Measurements from ENCODE around the gene HSD3B1.
"Not testable (repeated sequence)": the region's sequence is repeated elsewhere in the genome, so short reads cannot be mapped to it uniquely, and the experiment has no call there.

Gene HSD3B1

DNA sequence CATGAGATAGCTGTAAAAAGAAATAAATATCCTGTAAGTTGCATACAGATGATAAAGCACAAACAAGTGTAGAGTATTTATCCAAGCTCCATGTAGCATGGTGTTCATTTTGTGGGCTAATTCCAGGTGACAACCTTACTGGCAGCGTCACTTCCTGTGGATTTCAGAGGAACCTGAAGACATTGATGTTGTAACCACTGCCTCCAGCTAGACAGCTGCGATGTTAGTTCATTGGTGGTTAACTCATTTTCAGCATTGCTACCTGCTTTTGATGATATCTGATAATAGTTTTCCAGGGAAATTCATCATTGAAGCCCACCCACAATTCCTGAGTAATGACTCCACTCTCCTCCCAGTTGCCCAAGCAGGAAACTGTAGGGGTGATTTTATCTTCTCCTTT is 3.0 kb downstream of the HSD3B1 start:
- H3K27ac ChIP-seq, result no peak overlapping the region
- no peak overlapping the region for H3K4me3 ChIP-seq
- H3K36me3 ChIP-seq (ENCODE audit: insufficient read depth, low read length), result no peaks in the 10 kb centered on the region
- DNase-seq (ENCODE audit: low read depth, low spot score), result no peak
- no peak overlapping the region for H3K9ac ChIP-seq (ENCODE audit: insufficient read length)
- no peak for TF ChIP-seq EZH2 (IDR thresholded peaks at IDR 0.05)
- TF ChIP-seq POLR2AphosphoS5 (IDR thresholded peaks at IDR 0.05; ENCODE audit: borderline replicate concordance, low read depth, low read length), result no peak
- no peak for TF ChIP-seq FOXP2 (optimal IDR thresholded peaks at IDR 0.05; ENCODE audit: control extremely low read depth, extremely low read length, insufficient read depth)
- no peaks in the 10 kb centered on the region for H3K9me3 ChIP-seq (ENCODE audit: low read depth, low read length)

DNA sequence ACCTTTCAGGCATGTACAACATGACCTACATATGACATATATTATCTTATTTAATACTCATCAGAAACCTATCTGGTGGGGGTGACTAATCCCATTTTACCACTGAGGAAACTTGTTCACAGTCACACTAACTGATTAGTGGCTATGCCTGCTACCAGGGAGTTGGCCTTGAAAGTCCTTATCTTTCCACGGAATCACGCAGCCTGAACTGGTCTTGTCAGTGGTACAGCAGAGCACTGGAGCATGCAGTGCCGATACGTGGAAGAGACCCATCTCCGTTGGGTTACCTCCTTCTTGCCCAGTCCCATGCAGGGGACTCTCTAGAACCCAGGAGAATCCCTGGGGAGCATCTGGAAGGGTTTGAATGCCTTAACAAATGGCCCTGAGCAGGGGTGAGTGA is 8.2 kb downstream of the HSD3B1 start:
- no peaks in the 10 kb centered on the region for H3K36me3 ChIP-seq (ENCODE audit: insufficient read depth, low read length)
- H3K9ac ChIP-seq (ENCODE audit: insufficient read length), result no peak overlapping the region
- no peaks in the 10 kb centered on the region for H3K9me3 ChIP-seq (ENCODE audit: low read depth, low read length)
- no peak for DNase-seq (ENCODE audit: low read depth, low spot score)
- TF ChIP-seq POLR2AphosphoS5 (IDR thresholded peaks at IDR 0.05; ENCODE audit: borderline replicate concordance, low read depth, low read length), result no peak
- no peak for TF ChIP-seq EZH2 (IDR thresholded peaks at IDR 0.05)
- no peak for TF ChIP-seq FOXP2 (optimal IDR thresholded peaks at IDR 0.05; ENCODE audit: control extremely low read depth, extremely low read length, insufficient read depth)
- no peak overlapping the region for H3K27ac ChIP-seq
- H3K4me3 ChIP-seq, result no peak overlapping the region

DNA sequence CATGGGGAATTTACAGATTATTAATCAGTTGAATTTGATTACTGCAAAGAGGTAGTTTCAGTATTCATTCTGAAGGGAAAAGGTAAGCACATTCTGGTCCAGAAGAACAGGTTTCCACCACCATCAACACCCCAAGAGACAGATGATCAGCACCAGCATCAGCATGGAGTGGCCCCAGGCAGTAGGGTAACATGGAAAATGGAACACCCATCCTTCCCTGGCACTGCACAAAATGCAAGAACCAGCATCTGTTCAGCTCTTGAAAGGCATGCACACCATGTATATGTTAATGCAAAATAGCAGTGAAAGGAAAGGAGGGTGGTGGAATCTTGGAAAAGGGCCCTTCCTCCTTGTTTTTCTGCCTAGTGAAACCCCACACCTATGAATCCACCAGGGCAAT is 9.2 kb downstream of the HSD3B1 start:
- no peak overlapping the region for H3K27ac ChIP-seq
- H3K9me3 ChIP-seq (ENCODE audit: low read depth, low read length), result no peaks in the 10 kb centered on the region
- H3K9ac ChIP-seq (ENCODE audit: insufficient read length), result no peak overlapping the region
- no peak for DNase-seq (ENCODE audit: low read depth, low spot score)
- no peak for TF ChIP-seq FOXP2 (optimal IDR thresholded peaks at IDR 0.05; ENCODE audit: control extremely low read depth, extremely low read length, insufficient read depth)
- TF ChIP-seq POLR2AphosphoS5 (IDR thresholded peaks at IDR 0.05; ENCODE audit: borderline replicate concordance, low read depth, low read length), result no peak
- TF ChIP-seq EZH2 (IDR thresholded peaks at IDR 0.05), result no peak
- H3K4me3 ChIP-seq, result no peak overlapping the region
- H3K36me3 ChIP-seq (ENCODE audit: insufficient read depth, low read length), result no peaks in the 10 kb centered on the region

- TF ChIP-seq EZH2 (IDR thresholded peaks at IDR 0.05) (no peak), POLR2AphosphoS5 (IDR thresholded peaks at IDR 0.05; ENCODE audit: borderline replicate concordance, low read depth, low read length) (no peak), FOXP2 (optimal IDR thresholded peaks at IDR 0.05; ENCODE audit: control extremely low read depth, extremely low read length, insufficient read depth) (no peak)
- Histone ChIP-seq H3K9ac (ENCODE audit: insufficient read length) (no peak overlapping the region), H3K36me3 (ENCODE audit: insufficient read depth, low read length) (no peaks in the 10 kb centered on the region), H3K4me3 (no peak overlapping the region), H3K27ac (no peak overlapping the region), H3K9me3 (ENCODE audit: low read depth, low read length) (no peaks in the 10 kb centered on the region)
- no peak for DNase-seq (ENCODE audit: low read depth, low spot score)
Observed at GRCh38 chr1:119516680-119517079, 9.7 kb downstream of the HSD3B1 start.

DNA sequence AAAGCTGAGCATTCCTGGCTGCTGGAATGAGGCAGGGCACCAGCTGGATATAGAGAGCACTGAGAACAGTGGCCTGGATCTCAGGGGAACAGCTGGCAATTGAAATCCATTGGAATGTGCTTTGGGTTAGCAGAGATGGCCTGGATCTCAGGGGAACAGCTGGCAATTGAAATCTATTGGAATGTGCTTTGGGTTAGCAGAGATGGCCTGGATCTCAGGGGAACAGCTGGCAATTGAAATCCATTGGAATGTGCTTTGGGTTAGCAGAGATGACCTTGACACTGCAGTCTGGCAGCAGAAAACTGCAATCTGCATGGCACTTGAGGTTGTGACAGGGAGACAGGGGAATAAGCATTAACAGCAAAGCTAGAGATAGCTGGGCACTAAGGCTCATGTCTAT is 10.7 kb downstream of the HSD3B1 start:
- H3K4me3 ChIP-seq; H3K36me3 ChIP-seq (ENCODE audit: insufficient read depth, low read length); H3K27ac ChIP-seq; H3K9me3 ChIP-seq (ENCODE audit: low read depth, low read length); DNase-seq (ENCODE audit: low read depth, low spot score); H3K9ac ChIP-seq (ENCODE audit: insufficient read length): not testable (repeated sequence)

DNA sequence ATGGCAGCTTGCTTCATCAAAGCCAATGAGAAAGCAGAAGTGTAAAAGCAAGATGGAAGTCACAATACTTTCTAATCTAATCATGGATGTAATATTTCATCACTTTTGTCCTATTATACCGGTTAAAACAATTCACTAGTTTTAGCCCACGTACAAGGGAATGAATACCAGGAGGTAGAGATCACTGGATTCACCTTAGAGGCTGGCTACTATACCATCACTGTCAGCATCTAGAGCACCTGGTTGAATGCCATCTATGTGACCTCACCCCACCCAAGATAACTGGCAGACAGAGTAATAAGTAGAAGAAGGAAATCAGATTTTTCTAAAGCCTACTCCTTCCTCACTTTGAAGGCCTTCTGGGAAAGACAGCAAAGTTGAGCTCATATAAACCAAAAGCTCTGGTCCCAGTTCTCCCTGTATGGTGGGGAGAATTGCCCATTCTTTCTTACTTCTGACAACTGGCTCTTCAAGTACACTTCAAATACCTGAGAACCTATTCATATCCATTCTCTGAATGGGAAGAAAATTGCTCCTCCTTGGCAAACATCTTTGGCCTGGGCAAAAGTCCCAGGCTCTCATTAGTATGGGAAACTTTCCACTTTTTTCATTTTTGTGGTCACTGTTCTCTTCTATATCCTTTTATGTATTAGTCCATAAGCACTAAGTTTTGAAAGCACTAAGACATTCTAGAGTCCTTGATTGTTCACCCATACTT is 24.8 kb downstream of the HSD3B1 start:
- H3K9me3 ChIP-seq (ENCODE audit: low read depth, low read length), result no peaks in the 10 kb centered on the region
- no peak for DNase-seq (ENCODE audit: low read depth, low spot score)
- no peak overlapping the region for H3K4me3 ChIP-seq
- H3K9ac ChIP-seq (ENCODE audit: insufficient read length), result no peak overlapping the region
- TF ChIP-seq FOXP2 (optimal IDR thresholded peaks at IDR 0.05; ENCODE audit: control extremely low read depth, extremely low read length, insufficient read depth) (no peak), POLR2AphosphoS5 (IDR thresholded peaks at IDR 0.05; ENCODE audit: borderline replicate concordance, low read depth, low read length) (no peak), EZH2 (IDR thresholded peaks at IDR 0.05) (no peak)
- H3K36me3 ChIP-seq (ENCODE audit: insufficient read depth, low read length), result no peaks in the 10 kb centered on the region
- H3K27ac ChIP-seq, result no peak overlapping the region

DNA sequence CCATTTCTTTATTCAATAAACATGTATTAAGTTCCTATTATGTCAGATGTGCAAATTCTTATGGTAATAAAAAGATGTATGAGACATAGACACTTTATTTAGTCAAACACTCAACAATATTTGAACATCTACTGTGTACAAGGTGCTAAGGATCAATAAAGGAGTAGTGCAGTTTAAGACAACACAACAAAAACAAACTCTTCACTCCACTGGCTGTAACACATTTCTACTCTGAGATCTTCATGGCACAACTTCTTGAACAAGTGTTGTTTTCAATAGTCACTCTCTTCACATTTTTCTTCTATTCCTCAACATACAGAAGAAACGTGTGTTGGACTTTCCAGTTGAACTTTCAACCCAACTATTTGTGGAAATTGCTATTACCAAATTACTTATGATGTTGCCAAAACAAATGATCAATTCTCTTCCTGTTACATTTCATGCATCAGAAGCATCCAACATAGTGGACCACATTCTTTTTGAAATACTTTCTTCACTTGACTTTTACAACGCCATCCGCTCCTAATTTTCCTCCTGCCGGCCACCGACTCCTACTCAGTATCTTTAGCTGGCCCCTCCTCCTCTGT is 25.4 kb downstream of the HSD3B1 start:
- H3K4me3 ChIP-seq, result no peak overlapping the region
- H3K9me3 ChIP-seq (ENCODE audit: low read depth, low read length), result no peaks in the 10 kb centered on the region
- no peak for DNase-seq (ENCODE audit: low read depth, low spot score)
- no peaks in the 10 kb centered on the region for H3K36me3 ChIP-seq (ENCODE audit: insufficient read depth, low read length)
- TF ChIP-seq POLR2AphosphoS5 (IDR thresholded peaks at IDR 0.05; ENCODE audit: borderline replicate concordance, low read depth, low read length) (no peak), FOXP2 (optimal IDR thresholded peaks at IDR 0.05; ENCODE audit: control extremely low read depth, extremely low read length, insufficient read depth) (no peak), EZH2 (IDR thresholded peaks at IDR 0.05) (no peak)
- H3K27ac ChIP-seq, result no peak overlapping the region
- no peak overlapping the region for H3K9ac ChIP-seq (ENCODE audit: insufficient read length)

GRCh38 chr1:119535381-119535780 is 28.4 kb downstream of the HSD3B1 start:
- DNase-seq (ENCODE audit: low read depth, low spot score), result no peak

DNA sequence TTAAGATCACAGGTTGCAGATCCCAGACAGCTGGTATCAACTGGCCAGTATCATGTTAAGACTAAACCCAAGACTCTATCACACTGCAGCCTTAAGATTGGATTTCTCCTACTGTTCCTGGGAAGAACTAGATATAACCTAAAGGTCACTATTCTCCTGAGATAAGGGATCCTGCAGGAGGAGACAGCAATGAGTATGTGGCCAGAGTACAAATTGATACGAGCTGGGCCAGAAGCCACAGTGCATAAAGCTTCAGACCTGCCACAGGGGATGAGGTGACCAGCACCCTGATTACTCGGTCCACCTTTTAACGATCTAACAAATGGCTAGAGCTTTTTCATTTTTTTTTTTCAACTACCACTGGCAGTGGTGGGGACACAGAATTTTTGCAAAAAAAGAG is 31.0 kb downstream of the HSD3B1 start:
- TF ChIP-seq POLR2AphosphoS5 (IDR thresholded peaks at IDR 0.05; ENCODE audit: borderline replicate concordance, low read depth, low read length) (no peak), FOXP2 (optimal IDR thresholded peaks at IDR 0.05; ENCODE audit: control extremely low read depth, extremely low read length, insufficient read depth) (no peak), EZH2 (IDR thresholded peaks at IDR 0.05) (no peak)
- DNase-seq (ENCODE audit: low read depth, low spot score), result no peak
- H3K4me3 ChIP-seq, result no peak overlapping the region
- no peak overlapping the region for H3K27ac ChIP-seq
- H3K9ac ChIP-seq (ENCODE audit: insufficient read length), result no peak overlapping the region
- H3K36me3 ChIP-seq (ENCODE audit: insufficient read depth, low read length), result no peaks in the 10 kb centered on the region
- no peaks in the 10 kb centered on the region for H3K9me3 ChIP-seq (ENCODE audit: low read depth, low read length)

More at GRCh38 chr1:119535381-119535780, 28.4 kb downstream of the HSD3B1 start:
- H3K36me3 ChIP-seq (ENCODE audit: insufficient read depth, low read length), result no peaks in the 10 kb centered on the region
- H3K9ac ChIP-seq (ENCODE audit: insufficient read length), result no peak overlapping the region
- H3K27ac ChIP-seq, result no peak overlapping the region
- no peaks in the 10 kb centered on the region for H3K9me3 ChIP-seq (ENCODE audit: low read depth, low read length)
- TF ChIP-seq EZH2 (IDR thresholded peaks at IDR 0.05), result no peak
- TF ChIP-seq POLR2AphosphoS5 (IDR thresholded peaks at IDR 0.05; ENCODE audit: borderline replicate concordance, low read depth, low read length), result no peak
- TF ChIP-seq FOXP2 (optimal IDR thresholded peaks at IDR 0.05; ENCODE audit: control extremely low read depth, extremely low read length, insufficient read depth), result no peak
- H3K4me3 ChIP-seq, result no peak overlapping the region
